Measurements from ENCODE around the gene R3HDM2. TPM values are rescaled to one million over a fixed set of nuclear protein-coding genes. Genes with fewer than 3 reads are reported as not detected.

R3HDM2 gene
- total and polyA plus RNA-seq, 2 experiments from 2014 or later: 13.4 to 28.7 TPM

- Histone ChIP-seq H3K9me3 (ENCODE audit: low read depth) (no peaks in the 10 kb centered on the region), H3K4me1 (ENCODE audit: insufficient read depth) (peaks cover 3% of the 10 kb centered on the region), H3K4me3 (no peak overlapping the region), H3K9me2 (replicated peaks; ENCODE audit: insufficient read depth) (no peaks in the 10 kb centered on the region), H3K27ac (no peak overlapping the region), H3K27me3 (peaks cover 13% of the 10 kb centered on the region), H3K79me2 (no peaks in the 10 kb centered on the region), H3K4me2 (no peak overlapping the region), H4K20me1 (ENCODE audit: insufficient read depth, poor library complexity, severe bottlenecking) (no peaks in the 10 kb centered on the region), H2AFZ (no peak overlapping the region), H3K36me3 (replicated peaks; ENCODE audit: insufficient read depth, low read depth) (no peaks in the 10 kb centered on the region)
- DNase-seq (ENCODE audit: low spot score): no peak
- WGBS (ENCODE audit: low lambda C conversion rate, missing lambda C conversion rate): 88% methylated on average over 11 of the region's 11 CpGs
- TF ChIP-seq EZH2 (IDR thresholded peaks at IDR 0.05; ENCODE audit: borderline replicate concordance) (no peak), CTCF (IDR thresholded peaks at IDR 0.05; ENCODE audit: poor library complexity) (no peak), EZH2phosphoT487 (IDR thresholded peaks at IDR 0.05; ENCODE audit: low read depth, severe bottlenecking, unreplicated experiment) (no peak)
Measured at GRCh38 chr12:57467915-57468314, 37.1 kb upstream of the R3HDM2 start.

- no peak overlapping the region for H3K4me2 ChIP-seq
- TF ChIP-seq EZH2 (IDR thresholded peaks at IDR 0.05; ENCODE audit: borderline replicate concordance): no peak
- no peak for TF ChIP-seq CTCF (IDR thresholded peaks at IDR 0.05; ENCODE audit: poor library complexity)
- no peak for TF ChIP-seq EZH2phosphoT487 (IDR thresholded peaks at IDR 0.05; ENCODE audit: low read depth, severe bottlenecking, unreplicated experiment)
- no peak overlapping the region for H2AFZ ChIP-seq
- H3K9me2 ChIP-seq (replicated peaks; ENCODE audit: insufficient read depth): no peaks in the 10 kb centered on the region
- no peaks in the 10 kb centered on the region for H3K36me3 ChIP-seq (replicated peaks; ENCODE audit: insufficient read depth, low read depth)
- H4K20me1 ChIP-seq (ENCODE audit: insufficient read depth, poor library complexity, severe bottlenecking): no peaks in the 10 kb centered on the region
- peaks cover 8% of the 10 kb centered on the region for H3K27me3 ChIP-seq
- no peak for DNase-seq (ENCODE audit: low spot score)
- H3K27ac ChIP-seq: no peak overlapping the region
- H3K79me2 ChIP-seq: no peaks in the 10 kb centered on the region
- H3K4me1 ChIP-seq (ENCODE audit: insufficient read depth): peaks cover 3% of the 10 kb centered on the region
- no peak overlapping the region for H3K4me3 ChIP-seq
- H3K9me3 ChIP-seq (ENCODE audit: low read depth): no peaks in the 10 kb centered on the region
- 94% methylated on average over 12 of the region's 12 CpGs for WGBS (ENCODE audit: low lambda C conversion rate, missing lambda C conversion rate)
Measured at GRCh38 chr12:57467212-57467874, 36.5 kb upstream of the R3HDM2 start.

GRCh38 chr12:57465747-57466505 is 35.1 kb upstream of the R3HDM2 start:
- Histone ChIP-seq H3K79me2 (no peaks in the 10 kb centered on the region), H3K36me3 (replicated peaks; ENCODE audit: insufficient read depth, low read depth) (no peaks in the 10 kb centered on the region), H3K9me2 (replicated peaks; ENCODE audit: insufficient read depth) (no peaks in the 10 kb centered on the region), H3K27ac (no peak overlapping the region), H3K4me3 (no peak overlapping the region), H4K20me1 (ENCODE audit: insufficient read depth, poor library complexity, severe bottlenecking) (no peaks in the 10 kb centered on the region), H3K4me1 (ENCODE audit: insufficient read depth) (peaks cover 2% of the 10 kb centered on the region), H2AFZ (no peak overlapping the region), H3K9me3 (ENCODE audit: low read depth) (no peaks in the 10 kb centered on the region), H3K4me2 (no peak overlapping the region), H3K27me3 (peaks cover 5% of the 10 kb centered on the region)
- TF ChIP-seq EZH2phosphoT487 (IDR thresholded peaks at IDR 0.05; ENCODE audit: low read depth, severe bottlenecking, unreplicated experiment) (no peak), CTCF (IDR thresholded peaks at IDR 0.05; ENCODE audit: poor library complexity) (no peak), EZH2 (IDR thresholded peaks at IDR 0.05; ENCODE audit: borderline replicate concordance) (no peak)
- WGBS (ENCODE audit: low lambda C conversion rate, missing lambda C conversion rate): 86% methylated on average over 14 of the region's 14 CpGs
- no peak for DNase-seq (ENCODE audit: low spot score)
